Heart left ventricle (tissue), 16 donors: ENCODE measurements around the gene CYB5B. TPM values are rescaled to one million over a fixed set of nuclear protein-coding genes. Genes with fewer than 3 reads are reported as not detected.

Experiments used
- ATAC-seq, 4 donors: fragments of 200-7000 bp; cut with Tn5 transposase; one replicate each; pipeline ENCODE4 v1.9.1; 2020 to 2022; ENCODE audit warnings: moderate library complexity in 4 of 4, mild to moderate bottlenecking in 3 of 4, moderate number of reproducible peaks in 1 of 4
- DNase-seq, 5 donors: peaks; one replicate each; pipeline ENCODE4 v3.0.0-alpha.2; 2020
- H3K27ac ChIP-seq, 12 donors: fragments of 200-600 bp; sonication (generic) in 4 of 12; one replicate each; pipeline versions ENCODE4 v1.5.0 to v1.8.0; 2016 to 2022; ENCODE audit warnings: mild to moderate bottlenecking in 2 of 12
- H3K27me3 ChIP-seq, 9 donors: fragments of 200-600 bp; sonication (generic) in 2 of 9; one replicate each; pipeline versions ENCODE4 v1.5.1 to v1.8.0; 2016 to 2022; ENCODE audit warnings: mild to moderate bottlenecking in 3 of 9
- H3K36me3 ChIP-seq, 9 donors: fragments of 200-600 bp; sonication (generic) in 2 of 9; one replicate each; pipeline versions ENCODE4 v1.5.0 to v1.8.0; 2018 to 2022; ENCODE audit warnings: mild to moderate bottlenecking in 2 of 9
- H3K4me1 ChIP-seq, 12 donors: fragments of 200-600 bp; sonication (generic) in 4 of 12; one replicate each; pipeline versions ENCODE4 v1.5.0 to v1.8.0; 2016 to 2022; ENCODE audit warnings: mild to moderate bottlenecking in 3 of 12
- H3K4me3 ChIP-seq, 12 donors: fragments of 200-600 bp; sonication (generic) in 4 of 12; one replicate each; pipeline versions ENCODE4 v1.5.0 to v1.8.0; 2017 to 2022; ENCODE audit warnings: mild to moderate bottlenecking in 9 of 12, moderate library complexity in 4 of 12
- H3K9me3 ChIP-seq, 12 donors: fragments of 200-600 bp; sonication (generic) in 4 of 12; one replicate each; pipeline versions ENCODE4 v1.5.0 to v1.8.0; 2016 to 2022; ENCODE audit warnings: mild to moderate bottlenecking in 1 of 12
- POLR2A ChIP-seq, 2 donors: fragments of 450-650 bp; IDR thresholded peaks; one replicate each; pipeline ENCODE4 v1.6.1; 2017; ENCODE audit warnings: antibody characterized with exemption in 2 of 2, mild to moderate bottlenecking in 2 of 2, moderate library complexity in 2 of 2
- WGBS, 4 donors: extraction: QIAGEN DNeasy Blood & Tissue Kit in 2 of 4; methylation state at CpG; one replicate each; pipeline versions ENCODE4 v1.1.5 to v1.1.7; 2013 to 2018; 5-methylcytosine and 5-hydroxymethylcytosine counted together
- intact Hi-C, 10 donors: fragments of 100-400 bp; cut with DNase I; formaldehyde crosslinking; loops; one replicate each; pipeline versions ENCODE4 v1.11.1 to v1.14.2; 2022
- polyA plus RNA-seq, 2 donors: library from polyadenylated mRNA; stranded (reverse); fragments of 200-250 nt; gene quantifications; one replicate each; pipeline ENCODE4 v1.2.3, GENCODE V29; 2013
- total RNA-seq, 9 donors: library from RNA; depleted of rRNA in 2 of 9; stranded (reverse); fragments of >200 nt in 2 of 9; fragmentation: NEBNext Ultra II Directional in 3 of 9; extraction: Animal tissue kit (Norgen Biotek cat#: 25700) in 3 of 9; gene quantifications; one replicate each; pipeline versions ENCODE4 v1.1.0 to v1.2.4, GENCODE V29; 2016 to 2023
- TF ChIP-seq, protein P1 (sequence below), 12 donors: fragments of 200-600 bp; sonication (generic) in 4 of 12; IDR thresholded peaks; one replicate each; pipeline versions ENCODE4 v1.5.0 to v1.8.0; 2018 to 2022; ENCODE audit warnings: antibody characterized with exemption in 12 of 12, mild to moderate bottlenecking in 5 of 12
- donor health status: ischemic (EF 13 %, LVEDD 7.1; RV severe dilation, severe dysfunction).
- donor health status: healthy with polysubstance abuse.
- donor health status: DM: no; HTN: yes; CAD: no.
- donor health status: DM: no; HTN: no; CAD: no.
- donor health status: ischemic (EF 25% LVEDD 6.9; RV normal size, moderate dysfunction).
- donor health status: ischemic (EF 25% LVEDD 5.7; RV mildly dilated, moderate dysfunction).
- donor health status: healthy.
- donor health status: DM: yes; HTN: yes; CAD: no.
- donor health status: ischemic (EF 35%, LVEDD 5.7; RV mildly dilated, moderate dysfunction).
- donor health status: nonischemic (EF 11% LVEDD 7.7; RV severe dilation, severe dysfunction).
- donor health status: DM: yes; HTN: yes; CAD: no.
- donor health status: PGD.
- donor health status: ischemic (EF 29% LVEDD 5.4; RV normal size, mild dysfunction).
- donor health status: nonischemic (EF 23%, LVEDD 6.1; RV moderate dilation, normal function).

CYB5B gene
- total and polyA plus RNA-seq, 11 donors: 31.1 to 89.2 (median 65.0) TPM

DNA sequence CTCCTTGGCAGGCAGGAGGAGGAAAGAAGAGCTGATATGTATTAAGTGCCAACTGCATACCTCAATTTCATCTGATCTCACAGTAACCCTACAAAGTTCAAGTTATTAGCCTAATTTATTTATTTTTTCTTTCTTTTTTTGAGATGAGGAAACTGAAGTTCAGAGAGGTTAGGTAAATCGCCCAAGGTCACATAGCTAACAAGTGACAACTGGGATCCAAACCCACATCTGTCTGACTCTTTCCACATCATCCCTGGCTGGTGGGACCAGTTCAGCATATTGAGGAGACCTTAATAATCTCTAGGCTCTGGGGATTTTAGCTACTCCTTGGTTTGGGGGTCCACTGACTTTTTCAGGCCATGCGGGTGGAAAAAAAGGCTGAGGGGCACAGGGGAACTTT is 60.9 kb downstream of the CYB5B start:
- Histone ChIP-seq H3K4me3 (no peak overlapping the region), H3K27ac (no peak overlapping the region), H3K4me1 (peaks cover 0 to 25% (median 12%) of the 10 kb centered on the region in 12 donors), H3K36me3 (no peaks in the 10 kb centered on the region), H3K9me3 (no peaks in the 10 kb centered on the region), H3K27me3 (peaks cover 0 to 18% (median 0%) of the 10 kb centered on the region in 9 donors)
- ATAC-seq: no peak
- intact Hi-C loops: loop anchor here in 4 of 10 donors (5.0 to 10.0 kb wide), 4 partner anchors 49 to 79 kb away; partner anchors contain the start of genes CYB5B (in 1 of the 4) and NFAT5 (in 1 of the 4)
- no peak for DNase-seq
- WGBS, 4 donors: 95 to 99% (median 96%) methylated on average over 2 of the region's 2 CpGs
- no peak for TF ChIP-seq POLR2A (IDR thresholded peaks at IDR 0.05)
- TF ChIP-seq, protein P1, sequence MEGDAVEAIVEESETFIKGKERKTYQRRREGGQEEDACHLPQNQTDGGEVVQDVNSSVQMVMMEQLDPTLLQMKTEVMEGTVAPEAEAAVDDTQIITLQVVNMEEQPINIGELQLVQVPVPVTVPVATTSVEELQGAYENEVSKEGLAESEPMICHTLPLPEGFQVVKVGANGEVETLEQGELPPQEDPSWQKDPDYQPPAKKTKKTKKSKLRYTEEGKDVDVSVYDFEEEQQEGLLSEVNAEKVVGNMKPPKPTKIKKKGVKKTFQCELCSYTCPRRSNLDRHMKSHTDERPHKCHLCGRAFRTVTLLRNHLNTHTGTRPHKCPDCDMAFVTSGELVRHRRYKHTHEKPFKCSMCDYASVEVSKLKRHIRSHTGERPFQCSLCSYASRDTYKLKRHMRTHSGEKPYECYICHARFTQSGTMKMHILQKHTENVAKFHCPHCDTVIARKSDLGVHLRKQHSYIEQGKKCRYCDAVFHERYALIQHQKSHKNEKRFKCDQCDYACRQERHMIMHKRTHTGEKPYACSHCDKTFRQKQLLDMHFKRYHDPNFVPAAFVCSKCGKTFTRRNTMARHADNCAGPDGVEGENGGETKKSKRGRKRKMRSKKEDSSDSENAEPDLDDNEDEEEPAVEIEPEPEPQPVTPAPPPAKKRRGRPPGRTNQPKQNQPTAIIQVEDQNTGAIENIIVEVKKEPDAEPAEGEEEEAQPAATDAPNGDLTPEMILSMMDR (IDR thresholded peaks at IDR 0.05): no peak

DNA sequence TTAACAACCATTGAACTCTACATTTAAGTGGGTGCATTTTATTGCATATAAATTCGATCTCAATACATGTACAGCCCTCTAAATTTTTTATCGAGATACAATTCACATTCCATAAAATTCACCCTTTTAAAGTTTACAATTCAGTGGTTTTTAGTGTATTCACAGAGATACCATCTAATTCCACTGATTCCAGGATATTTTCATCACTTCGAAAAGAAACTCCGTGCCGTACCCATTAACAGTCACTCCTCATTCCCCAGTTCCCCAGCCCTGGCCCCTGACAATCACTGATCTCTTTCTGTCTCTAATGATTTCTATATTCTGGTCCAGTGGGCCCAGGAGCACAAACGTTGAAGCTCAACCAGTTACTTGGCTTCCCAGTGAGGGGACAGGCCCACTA is 61.4 kb downstream of the CYB5B start:
- Histone ChIP-seq H3K27ac (no peak overlapping the region), H3K4me1 (peaks cover 0 to 25% (median 12%) of the 10 kb centered on the region in 12 donors), H3K36me3 (no peaks in the 10 kb centered on the region), H3K4me3 (no peak overlapping the region), H3K27me3 (peaks cover 0 to 18% (median 0%) of the 10 kb centered on the region in 9 donors), H3K9me3 (no peaks in the 10 kb centered on the region)
- 92 to 95% (median 94%) methylated on average over 6 of the region's 6 CpGs for WGBS, 4 donors
- TF ChIP-seq, protein P1 (IDR thresholded peaks at IDR 0.05): no peak
- no peak for TF ChIP-seq POLR2A (IDR thresholded peaks at IDR 0.05)
- DNase-seq: no peak
- no peak for ATAC-seq
- intact Hi-C loops: loop anchor here in 4 of 10 donors (5.0 to 10.0 kb wide), 4 partner anchors 49 to 79 kb away; partner anchors contain the start of genes CYB5B (in 1 of the 4) and NFAT5 (in 1 of the 4)

GRCh38 chr16:69486272-69486671 is 61.9 kb downstream of the CYB5B start:
- no peaks in the 10 kb centered on the region for H3K9me3 ChIP-seq
- peaks cover 0 to 18% (median 0%) of the 10 kb centered on the region in 9 donors for H3K27me3 ChIP-seq
- ATAC-seq (no peak), DNase-seq (no peak)
- H3K36me3 ChIP-seq: no peaks in the 10 kb centered on the region
- intact Hi-C loops: loop anchor here in 4 of 10 donors (5.0 to 10.0 kb wide), 4 partner anchors 49 to 79 kb away; partner anchors contain the start of genes CYB5B (in 1 of the 4) and NFAT5 (in 1 of the 4)
- H3K4me1 ChIP-seq: peaks cover 0 to 25% (median 12%) of the 10 kb centered on the region in 12 donors
- WGBS, 4 donors: 85 to 92% (median 90%) methylated on average over 5 of the region's 5 CpGs
- H3K27ac ChIP-seq: no peak overlapping the region
- TF ChIP-seq POLR2A (IDR thresholded peaks at IDR 0.05): no peak
- TF ChIP-seq, protein P1 (IDR thresholded peaks at IDR 0.05): no peak
- no peak overlapping the region for H3K4me3 ChIP-seq

DNA sequence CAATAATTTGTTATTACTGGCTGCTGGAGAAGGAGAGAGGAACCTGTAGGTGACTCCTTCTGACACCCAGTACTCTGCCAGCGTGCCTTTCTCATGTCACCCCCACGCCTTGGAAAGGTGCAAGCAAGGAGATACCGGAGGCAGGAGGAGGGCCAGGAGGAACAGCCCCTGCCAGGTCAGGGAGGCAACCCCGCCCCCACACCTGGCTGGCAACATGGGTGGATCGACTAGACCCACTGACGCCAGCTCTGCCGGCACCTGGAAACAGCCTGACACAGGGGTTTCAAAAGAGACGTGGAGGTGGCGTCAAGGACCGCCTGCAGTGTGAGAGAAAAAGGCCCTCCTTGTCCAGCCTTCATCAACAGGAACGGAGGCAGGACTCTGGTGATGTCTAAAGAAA is 62.3 kb downstream of the CYB5B start:
- H3K36me3 ChIP-seq: no peaks in the 10 kb centered on the region
- ATAC-seq: no peak
- peaks cover 0 to 20% (median 7%) of the 10 kb centered on the region in 12 donors for H3K4me1 ChIP-seq
- no peak overlapping the region for H3K27ac ChIP-seq
- TF ChIP-seq POLR2A (IDR thresholded peaks at IDR 0.05): no peak
- TF ChIP-seq, protein P1 (IDR thresholded peaks at IDR 0.05): no peak
- H3K27me3 ChIP-seq: peaks cover 0 to 18% (median 0%) of the 10 kb centered on the region in 9 donors
- WGBS, 4 donors: 92 to 94% (median 93%) methylated on average over 11 of the region's 11 CpGs
- no peaks in the 10 kb centered on the region for H3K9me3 ChIP-seq
- no peak for DNase-seq
- H3K4me3 ChIP-seq: no peak overlapping the region
- intact Hi-C loops: loop anchor here in 4 of 10 donors (5.0 to 10.0 kb wide), 4 partner anchors 48 to 78 kb away; partner anchors contain the start of genes CYB5B (in 1 of the 4) and NFAT5 (in 1 of the 4)
